ENCODE results near the gene RBM6.

DNA sequence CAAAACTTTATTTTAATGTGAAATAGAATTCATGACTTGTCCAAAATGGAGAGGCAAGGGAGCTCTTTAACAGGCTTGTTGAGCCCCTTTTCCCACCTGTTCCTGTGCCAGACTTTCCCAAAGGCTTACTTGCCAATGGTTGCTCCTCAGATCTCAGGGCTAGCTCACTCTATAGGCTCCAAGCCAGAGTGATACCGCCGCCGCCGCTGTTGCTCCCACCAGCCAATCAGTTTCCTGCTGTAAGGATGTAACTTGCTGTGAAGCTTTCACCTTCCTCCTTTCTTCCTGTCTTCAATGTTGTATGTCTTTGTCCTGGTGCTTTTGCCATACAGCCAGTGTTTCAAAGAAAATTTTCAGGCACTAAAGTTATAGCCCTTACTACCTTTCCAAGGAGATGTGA lies 107.5 kb downstream of the RBM6 start:
- TF ChIP-seq, protein P1, sequence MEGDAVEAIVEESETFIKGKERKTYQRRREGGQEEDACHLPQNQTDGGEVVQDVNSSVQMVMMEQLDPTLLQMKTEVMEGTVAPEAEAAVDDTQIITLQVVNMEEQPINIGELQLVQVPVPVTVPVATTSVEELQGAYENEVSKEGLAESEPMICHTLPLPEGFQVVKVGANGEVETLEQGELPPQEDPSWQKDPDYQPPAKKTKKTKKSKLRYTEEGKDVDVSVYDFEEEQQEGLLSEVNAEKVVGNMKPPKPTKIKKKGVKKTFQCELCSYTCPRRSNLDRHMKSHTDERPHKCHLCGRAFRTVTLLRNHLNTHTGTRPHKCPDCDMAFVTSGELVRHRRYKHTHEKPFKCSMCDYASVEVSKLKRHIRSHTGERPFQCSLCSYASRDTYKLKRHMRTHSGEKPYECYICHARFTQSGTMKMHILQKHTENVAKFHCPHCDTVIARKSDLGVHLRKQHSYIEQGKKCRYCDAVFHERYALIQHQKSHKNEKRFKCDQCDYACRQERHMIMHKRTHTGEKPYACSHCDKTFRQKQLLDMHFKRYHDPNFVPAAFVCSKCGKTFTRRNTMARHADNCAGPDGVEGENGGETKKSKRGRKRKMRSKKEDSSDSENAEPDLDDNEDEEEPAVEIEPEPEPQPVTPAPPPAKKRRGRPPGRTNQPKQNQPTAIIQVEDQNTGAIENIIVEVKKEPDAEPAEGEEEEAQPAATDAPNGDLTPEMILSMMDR (IDR thresholded peaks at IDR 0.05) = no peak
- TF ChIP-seq POLR2A (IDR thresholded peaks at IDR 0.05) = no peak

Data from heart left ventricle (tissue), 13 donors.